ENCODE measurements around the gene SHC4.

GRCh38 chr15:48905216-48905615 lies 58.5 kb downstream of the SHC4 start:
- TF ChIP-seq CTCF (IDR thresholded peaks at IDR 0.05; ENCODE audit: control extremely low read depth in 1 of 3, insufficient read depth in 1 of 3, low read depth in 1 of 3, low read length in 3 of 3): no peak
- no peak for TF ChIP-seq SUZ12 (IDR thresholded peaks at IDR 0.05; ENCODE audit: low read length)
